ENCODE measurements around the gene SERTAD2.
A peak's percentile ranks its signal among the peaks of the same experiment; 100 is the strongest.

Gene SERTAD2, protein sequence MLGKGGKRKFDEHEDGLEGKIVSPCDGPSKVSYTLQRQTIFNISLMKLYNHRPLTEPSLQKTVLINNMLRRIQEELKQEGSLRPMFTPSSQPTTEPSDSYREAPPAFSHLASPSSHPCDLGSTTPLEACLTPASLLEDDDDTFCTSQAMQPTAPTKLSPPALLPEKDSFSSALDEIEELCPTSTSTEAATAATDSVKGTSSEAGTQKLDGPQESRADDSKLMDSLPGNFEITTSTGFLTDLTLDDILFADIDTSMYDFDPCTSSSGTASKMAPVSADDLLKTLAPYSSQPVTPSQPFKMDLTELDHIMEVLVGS

DNA sequence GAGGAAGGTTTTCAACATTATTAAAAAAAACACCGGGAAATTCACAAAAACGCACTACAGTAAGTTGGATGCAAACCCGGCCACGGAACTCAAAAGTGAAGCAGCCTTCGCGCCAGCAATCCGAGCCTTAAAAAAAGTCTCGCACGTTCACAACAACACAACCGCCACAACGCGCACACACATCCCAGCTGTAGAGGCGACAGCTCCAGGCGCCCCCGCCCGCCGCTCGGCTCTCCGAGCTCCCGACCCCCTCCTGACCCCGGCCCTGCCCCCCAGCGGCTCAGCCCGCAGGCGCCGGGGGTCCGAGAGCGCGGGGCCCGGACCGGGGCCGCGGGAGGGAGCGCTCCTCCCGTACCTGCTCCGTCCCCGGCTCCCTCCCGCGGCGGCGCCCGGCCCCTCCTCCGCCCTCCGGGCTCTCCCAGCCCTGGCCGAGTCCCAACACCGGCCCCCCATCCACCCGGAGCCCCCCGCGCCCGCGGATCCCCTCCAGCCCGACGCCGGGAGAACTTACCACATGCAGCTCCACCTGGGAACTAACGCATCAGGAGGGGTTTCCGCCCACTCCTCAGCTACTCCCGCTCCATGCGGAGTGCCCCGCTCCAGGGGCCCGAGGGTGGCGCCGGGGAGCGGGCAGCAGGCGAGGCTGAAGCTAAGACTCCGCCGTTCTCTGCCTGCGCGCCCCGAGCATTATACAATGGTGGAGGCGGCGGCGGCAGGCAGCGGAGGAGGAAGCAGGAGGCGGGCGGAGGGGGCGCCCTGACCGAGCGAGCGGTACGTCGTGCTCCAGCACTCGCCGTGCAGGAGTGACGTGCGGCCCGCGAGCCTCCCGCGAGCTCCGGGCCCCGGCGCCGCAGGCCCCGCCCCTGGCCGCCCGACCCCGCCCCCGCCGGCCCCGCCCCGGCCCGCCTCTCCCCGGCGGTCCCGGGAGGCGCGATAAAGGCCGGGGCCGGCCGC is at the start of gene SERTAD2:
Gene SERTAD2, minus strand, starts transcription at position 805 of the 954 bp plus-strand sequence. CDS start 17,042 bp downstream, outside the sequence.
- peak; percentile 55 for DNase-seq (ENCODE audit: low read depth)

DNA sequence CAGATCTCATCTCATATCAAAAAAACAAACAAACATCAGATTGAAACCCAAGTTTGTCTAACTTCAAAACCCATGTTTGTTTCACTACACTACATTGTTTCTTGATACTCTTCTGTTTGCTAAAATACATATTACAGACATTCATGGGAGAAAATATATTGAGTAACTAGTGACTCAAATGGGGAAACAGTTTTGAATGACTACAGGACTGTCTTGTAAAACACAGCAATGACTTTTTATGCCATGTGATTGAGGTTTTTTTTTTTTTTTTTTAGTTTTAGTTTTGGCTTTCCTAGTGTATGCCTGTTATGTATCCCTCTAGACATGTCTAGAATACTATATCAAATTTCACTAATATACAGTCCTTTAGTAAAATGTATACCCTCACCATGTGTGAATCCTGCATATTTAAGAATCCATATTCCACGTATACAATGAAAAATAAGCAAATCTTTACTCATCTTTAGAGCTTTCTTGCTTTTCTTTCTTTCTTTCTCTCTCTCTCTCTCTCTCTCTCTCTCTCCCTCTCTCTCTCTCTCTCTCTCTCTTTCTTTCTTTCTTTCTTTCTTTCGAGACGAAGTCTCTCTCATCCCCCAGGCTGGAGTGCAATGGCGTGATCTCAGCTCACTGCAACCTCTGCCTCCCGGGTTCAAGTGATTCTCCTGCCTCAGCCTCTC is 46.6 kb upstream of the SERTAD2 start:
- no peak for DNase-seq (ENCODE audit: low read depth)

DNA sequence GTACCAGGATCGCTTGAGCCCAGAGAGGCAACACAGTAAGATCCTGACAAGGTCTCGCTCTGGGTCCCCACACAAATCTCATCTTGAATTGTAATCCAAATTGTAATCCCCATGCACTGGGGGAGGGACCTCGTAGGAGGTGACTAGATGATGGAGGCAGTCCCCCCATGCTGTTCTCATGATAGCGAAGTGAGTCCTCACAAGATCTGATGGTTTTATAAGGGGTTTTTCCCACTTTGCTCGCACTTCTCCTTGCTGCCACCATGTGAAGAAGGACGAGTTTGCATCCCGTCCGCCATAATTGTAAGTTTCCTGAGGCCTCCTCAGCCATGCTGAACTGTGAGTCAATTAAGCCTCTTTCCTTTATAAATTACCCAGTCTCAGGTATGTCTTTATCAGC is 46.0 kb upstream of the SERTAD2 start:
- no peak for DNase-seq (ENCODE audit: low read depth)

DNA sequence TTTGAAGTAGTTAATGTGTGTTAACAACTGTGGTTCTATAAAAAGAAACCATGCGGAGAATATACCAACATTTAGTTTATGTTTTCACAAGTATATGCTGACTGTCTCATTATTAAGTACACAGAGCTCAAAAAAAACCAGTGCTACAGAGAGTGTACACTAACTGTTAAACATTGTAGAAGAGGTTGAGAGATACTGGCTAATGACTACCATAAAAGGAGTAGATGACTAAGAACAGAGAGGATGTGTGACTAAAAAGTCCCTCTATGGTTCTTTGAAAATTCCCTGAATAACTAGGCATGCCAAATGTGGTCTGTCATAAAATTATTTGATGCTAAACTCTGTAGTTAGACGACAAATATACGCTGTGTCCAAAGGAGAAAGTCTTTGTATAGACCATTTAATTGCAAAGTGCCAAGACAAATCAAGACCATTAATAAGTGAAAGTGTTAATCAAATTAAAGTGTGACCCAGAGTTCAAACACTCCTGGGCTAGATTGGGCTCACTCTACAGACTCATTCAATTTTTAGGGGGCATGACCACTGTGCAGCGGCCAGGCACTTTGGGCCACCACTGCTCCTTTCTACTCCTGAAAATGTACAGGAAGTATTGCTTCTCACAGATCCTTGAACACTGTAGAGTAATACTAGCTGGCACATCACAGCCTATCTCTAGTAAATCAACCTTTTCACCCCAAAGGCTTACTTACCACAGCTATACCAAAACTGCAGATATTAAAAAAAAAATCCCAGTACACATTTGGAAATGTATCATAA is 45.1 kb upstream of the SERTAD2 start:
- DNase-seq (ENCODE audit: low read depth): no peak

DNA sequence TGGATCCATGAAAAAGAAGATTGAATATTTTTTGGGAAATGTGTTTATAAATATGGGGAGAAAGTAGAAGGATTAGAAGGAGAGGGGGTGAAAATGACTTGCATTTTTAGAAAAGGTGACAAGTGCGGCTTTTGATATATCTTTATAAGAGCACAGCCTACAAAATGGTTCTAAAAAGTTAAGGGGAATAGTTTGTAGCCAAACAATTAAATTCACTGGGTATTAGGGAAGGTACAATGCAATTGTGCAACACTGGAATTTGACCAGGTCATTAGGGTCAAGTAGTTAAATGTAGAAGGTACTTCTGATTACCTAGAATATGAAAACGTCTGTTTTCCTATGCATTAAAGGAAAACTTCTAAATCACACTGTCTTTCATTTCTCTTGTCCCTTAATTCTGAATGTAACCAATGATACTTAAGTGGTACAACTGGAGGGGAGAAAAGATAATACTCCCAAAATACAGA is 44.5 kb upstream of the SERTAD2 start:
- DNase-seq (ENCODE audit: low read depth): no peak

DNA sequence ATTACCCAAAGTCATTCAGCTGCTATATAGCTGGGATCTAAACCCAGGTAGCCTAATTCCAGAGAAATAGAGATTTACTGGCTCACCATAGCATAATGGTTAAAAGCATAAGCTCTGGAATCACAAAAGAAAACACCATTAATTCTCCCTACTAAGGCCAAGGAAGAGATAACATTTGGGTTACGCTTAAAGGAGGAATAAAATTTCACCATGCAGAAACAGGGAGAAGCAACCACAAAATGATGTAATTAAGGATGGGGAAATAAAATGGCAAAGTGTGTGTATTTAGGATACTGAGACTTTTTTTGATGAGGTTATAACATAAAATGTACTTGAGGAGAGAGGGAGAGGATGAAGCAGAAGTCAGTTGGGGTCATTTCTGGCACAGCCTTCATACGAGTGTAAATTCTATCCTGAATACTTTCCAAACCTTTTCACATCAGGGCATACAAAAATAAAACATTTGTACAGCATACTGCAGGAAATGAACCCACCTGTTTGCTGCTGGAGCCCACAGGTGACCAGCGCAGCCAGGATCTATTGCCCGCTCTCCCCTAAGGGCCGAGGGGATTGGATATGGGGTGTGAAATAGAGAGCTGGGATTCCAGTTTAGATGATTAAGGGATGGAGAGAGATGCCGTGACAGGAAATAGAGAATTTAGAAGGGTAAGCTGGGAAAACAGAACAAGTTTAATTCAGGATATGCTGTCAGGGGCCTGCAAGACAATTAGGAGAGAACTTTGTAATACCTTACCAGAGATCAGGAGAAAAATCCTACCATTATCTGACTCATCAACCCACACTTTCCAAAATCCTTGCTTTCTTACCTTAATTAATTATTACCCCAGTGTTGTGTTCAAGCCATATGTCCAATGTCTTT is 43.8 kb upstream of the SERTAD2 start:
- no peak for DNase-seq (ENCODE audit: low read depth)

DNA sequence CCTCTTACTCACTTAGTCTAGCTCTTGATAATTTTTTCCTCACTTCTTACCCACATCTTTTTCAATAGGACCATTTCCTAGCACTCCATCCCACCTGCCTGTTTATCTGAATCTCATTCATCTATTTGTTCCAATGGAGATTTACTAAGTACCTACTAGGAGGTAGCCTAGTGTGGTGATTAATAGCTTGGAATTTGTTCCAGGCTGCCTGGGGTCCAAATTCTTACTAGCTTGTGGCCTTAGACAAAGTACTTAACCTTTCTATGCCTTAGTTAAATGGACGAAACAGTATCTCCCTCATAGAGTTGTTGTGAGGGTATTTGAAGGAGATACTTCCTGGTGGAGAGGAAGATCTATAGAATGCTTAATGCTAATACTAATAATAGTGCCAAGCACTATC is 42.9 kb upstream of the SERTAD2 start:
- DNase-seq (ENCODE audit: low read depth): no peak

DNA sequence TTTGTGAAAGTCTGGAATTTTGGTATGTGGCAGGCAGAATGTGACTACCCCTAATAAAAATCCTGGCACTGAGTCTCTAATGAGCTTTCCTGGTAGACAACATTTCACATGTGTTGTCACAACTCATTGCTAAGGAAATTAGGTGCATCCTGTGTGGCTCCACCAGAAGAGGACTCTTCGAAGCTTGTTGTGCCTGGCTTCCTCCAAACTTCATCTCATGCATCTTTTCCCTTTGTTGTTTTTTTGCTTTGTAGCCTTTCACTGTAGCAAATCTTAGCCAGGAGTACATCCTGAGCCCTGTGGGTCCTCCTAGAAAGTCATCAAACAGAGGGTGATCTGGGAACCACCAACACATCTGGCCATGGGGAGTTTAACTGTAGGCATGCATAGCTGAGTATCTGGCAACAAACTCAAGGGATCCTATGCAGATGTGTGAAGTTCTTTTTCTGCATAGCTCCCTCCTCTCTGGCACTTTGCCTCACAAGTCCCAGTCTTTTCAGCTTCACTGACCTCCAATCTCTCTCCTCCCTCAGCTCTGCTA is 42.1 kb upstream of the SERTAD2 start:
- no peak for DNase-seq (ENCODE audit: low read depth)

DNA sequence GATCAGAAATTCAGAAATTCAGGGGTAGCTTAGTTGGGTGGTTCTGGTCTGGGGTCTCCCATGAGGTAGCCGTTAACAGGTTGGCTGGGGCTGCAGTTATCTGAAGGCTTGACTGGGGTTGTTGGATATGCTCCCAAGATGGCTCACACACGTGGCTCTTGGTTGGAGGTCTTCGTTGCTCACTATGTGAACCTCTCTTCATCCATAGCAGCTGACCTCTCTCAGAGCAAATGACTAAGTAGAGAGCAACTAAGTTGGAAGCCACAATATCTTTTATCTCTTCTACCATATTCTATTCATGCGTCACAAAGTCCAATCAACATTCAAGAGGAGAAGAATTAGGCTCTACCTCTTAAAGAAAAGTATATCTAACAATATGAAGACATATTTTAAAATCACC is 38.7 kb upstream of the SERTAD2 start:
- no peak for DNase-seq (ENCODE audit: low read depth)

DNA sequence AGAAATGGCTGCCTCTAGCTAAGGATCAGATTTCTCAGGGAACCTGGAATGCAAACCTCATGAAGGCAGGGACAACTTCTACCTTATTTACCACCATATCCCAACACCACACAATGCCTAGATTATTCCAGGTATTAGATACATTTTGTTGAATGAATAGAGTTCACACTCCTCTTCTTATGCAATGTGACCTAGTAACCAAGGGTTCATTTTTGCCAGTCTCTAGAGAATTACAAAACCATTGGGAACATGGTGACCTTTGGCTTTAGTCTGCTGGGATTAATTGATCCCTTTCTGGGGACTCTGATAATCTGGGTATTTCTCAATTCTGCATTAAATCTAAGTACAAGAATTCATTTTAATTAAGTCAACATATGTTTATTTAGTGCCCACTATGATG is 35.2 kb upstream of the SERTAD2 start:
- no peak for DNase-seq (ENCODE audit: low read depth)

DNA sequence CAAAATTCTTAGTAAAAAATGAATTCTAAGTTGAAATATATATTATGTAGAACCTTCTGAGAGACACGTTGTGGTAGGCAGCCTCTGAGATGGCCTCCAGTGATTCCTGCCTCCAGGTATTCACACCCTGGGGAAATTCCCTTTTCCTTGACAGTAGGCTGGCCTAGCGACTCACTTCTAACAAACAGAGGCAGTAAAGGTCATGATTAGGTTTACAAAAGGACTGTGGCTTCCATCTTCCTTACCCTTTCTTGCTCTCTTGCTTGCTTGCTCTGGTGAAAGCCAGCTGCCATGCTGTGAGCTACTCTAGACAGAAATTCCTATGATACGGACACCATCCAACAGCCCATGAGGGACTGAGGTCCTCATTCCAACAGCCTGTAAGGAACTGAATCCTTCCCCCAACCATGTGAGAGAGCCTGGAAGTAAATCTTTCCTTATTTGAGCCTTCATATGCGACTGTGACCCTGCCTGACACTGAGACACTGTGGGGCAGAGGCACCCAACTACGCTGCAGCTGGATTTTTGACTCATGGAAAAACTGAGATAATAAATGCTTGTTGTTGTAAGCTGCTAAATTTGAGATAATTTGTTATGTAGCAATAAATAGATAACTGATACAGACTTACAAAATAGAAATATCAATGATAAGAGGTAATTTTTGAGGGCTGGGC is 32.7 kb upstream of the SERTAD2 start:
- DNase-seq (ENCODE audit: low read depth): no peak

DNA sequence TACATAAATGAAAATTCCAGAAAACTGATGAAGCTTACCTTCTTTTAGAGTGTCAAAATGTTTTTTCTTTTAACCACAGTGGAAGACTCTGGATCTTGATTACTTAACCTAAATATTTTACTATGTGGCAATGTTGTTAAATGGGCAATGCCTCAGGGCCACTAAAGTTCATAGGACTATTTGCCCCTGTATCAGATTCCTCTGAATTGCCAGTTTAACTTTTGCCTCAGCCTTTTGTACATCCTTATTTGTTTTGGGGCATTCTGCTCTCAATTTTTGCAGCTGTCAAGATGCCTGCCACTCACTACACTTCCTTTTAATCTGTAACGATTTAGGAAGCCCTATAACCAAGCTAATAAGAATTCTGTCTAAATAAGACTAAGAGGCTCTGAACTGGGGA is 31.7 kb upstream of the SERTAD2 start:
- DNase-seq (ENCODE audit: low read depth): no peak

DNA sequence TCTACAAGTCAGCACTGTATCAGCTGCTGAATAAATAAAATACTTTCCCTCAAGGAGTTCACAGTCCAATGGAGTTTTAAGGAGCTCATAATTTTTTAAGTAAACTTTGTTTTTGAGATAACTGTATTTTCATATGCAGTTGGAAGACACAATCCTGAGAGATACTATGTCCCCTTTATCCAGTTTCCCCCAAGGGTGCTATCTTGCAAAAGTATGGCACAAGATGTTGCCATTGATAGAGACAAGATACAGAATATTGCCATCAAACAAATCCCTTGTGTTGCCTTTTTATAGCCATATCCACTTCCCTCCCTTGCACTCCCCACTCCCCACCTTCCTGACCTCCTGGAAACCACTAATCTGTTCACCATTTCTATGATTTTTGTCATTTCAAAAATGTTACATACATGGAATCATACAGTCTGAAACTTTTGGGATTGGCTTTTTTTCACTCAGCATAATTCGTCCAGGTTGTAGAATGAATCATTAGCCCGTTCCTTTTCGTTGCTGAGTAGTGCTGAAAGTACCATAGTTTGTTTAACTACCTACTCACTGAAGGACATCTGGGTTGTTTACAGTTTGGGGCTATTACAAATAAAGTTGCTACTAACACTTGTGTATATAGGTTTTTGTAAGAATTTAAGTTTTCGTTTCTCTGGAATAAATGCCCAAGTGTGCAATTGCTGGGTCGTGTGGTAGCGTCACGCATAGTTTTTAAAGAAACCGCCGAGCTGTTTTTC is 30.2 kb upstream of the SERTAD2 start:
- no peak for DNase-seq (ENCODE audit: low read depth)

DNA sequence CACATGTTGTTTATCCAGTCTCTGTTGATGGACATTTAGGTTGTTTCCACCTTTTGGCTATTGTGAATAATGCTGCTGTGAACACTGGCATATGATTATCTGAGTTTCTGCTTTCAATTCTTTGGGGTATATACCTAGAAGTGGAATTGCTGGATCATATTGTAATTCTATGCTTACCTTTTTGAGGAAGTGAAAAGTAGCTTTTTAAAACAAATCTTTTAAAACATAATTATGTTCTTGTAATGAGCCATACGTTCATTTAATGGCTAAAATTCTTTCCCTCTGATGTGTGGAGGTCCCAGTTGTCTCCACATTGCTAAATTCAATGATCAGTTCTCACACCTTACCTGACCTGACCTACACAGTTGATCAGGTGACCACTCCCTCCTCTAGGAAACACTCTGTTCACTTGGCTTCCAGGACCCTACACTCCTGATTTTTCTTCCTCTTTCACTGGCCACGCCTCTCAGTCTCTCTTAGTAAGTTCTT is 27.8 kb upstream of the SERTAD2 start:
- no peak for DNase-seq (ENCODE audit: low read depth)

DNA sequence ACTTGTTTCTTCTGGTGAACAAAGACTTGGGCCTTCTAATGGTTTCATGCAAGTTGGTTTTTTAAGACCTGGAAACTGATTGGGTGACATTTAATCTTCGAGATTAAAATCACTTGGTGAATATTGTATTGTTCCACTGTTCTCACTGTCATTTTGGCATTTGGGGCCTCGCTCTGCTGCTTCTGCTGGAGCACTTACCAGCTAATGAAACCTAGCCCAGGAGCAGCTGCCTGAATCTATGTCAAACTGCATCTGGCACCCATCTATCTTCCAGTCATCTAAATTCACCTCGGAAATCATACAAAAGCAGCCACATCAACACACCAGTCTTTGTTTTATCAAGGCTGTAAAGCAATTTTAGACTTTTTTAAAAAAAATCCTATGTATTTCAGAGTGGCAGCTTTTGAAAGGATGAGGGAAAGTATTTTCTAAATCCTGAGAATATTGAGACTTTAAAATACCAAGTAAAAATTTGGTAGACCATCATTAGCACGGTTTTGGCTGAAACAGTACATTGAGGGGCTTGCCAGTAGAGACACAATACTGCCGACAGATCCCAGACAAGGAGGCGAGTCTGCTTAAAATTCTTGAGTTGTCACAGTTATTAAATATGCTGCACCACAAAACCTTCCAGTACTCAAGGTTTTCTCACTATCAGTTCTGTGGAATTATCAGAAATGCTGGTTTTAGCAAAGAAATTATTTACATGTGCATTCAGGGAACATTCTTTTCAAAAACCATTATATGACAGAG is 26.1 kb upstream of the SERTAD2 start:
- no peak for DNase-seq (ENCODE audit: low read depth)

DNA sequence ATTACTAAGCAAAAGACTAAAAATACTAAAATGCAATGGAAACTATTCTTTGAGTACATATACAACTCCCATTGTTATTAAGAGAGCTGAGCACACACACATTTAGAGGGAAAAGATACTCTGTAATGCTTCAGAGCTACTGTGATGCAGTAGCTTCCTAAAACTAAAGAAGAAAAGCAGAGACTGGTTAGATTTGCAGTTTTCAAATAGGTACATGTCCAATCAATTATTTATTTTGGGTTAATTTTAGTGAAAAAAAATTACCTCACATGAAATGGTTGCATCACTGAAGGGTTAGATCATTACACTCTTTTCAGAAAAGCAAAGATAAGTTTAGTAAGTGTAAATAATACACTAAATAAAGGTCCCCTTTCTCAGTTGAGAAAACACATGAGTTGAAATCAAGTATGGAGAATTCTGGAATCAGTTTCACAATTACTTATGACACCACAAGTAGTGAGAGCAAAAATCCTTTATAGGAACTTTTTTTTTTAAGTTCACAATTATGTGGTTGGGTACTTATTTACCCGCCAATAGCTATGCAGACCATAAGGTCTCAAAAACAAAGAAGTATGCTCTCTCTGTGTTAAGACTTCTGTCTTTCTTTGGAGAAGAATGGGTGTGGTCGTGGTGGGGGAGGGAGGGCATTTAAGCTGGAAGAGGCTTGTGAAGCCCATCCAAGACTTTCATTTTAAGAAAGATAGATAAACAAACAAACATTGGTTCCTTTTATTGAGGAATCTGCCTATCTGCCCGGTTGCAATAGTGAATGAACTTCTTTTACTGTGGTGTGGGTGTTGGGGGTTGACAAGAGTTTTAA is 25.3 kb upstream of the SERTAD2 start:
- no peak for DNase-seq (ENCODE audit: low read depth)

DNA sequence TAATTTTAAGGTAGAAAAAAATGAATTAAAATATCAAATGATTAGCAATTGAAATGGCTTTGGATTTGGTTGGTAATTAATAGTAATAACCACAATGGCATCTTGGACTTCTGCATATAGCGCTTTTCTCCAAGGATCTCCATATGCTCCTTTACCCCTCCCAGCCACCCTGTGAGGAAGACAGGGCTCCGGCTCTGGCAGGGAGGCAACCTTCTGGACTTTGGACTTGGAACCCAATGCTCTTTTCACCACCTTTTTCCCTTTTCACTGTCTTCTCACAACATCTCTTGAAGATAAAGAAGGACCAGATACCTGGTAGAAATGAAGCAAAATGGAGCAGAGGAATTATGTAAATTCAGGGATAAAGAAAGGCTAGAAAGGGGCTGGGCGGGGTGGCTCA is 23.8 kb upstream of the SERTAD2 start:
- DNase-seq (ENCODE audit: low read depth): no peak
